Trophoblast cell (in vitro differentiated cells and primary cell): ENCODE measurements around the gene DISP3.

Experiments
- DNase-seq, 2 donors: peaks; one replicate each; pipeline ENCODE4 v3.0.0-alpha.2; 2016
- H2AFZ ChIP-seq: 2 replicates; pipeline ENCODE4 v1.6.1; 2013; ENCODE audit warnings: low read length, moderate library complexity, mild to moderate bottlenecking; ENCODE audit not compliant: insufficient read depth, poor library complexity
- H2AK5ac ChIP-seq: 2 replicates; pipeline ENCODE4 v1.6.1; 2013; ENCODE audit warnings: mild to moderate bottlenecking, low read length
- H2BK120ac ChIP-seq: 2 replicates; pipeline ENCODE4 v1.6.1; 2013; ENCODE audit warnings: low read length, mild to moderate bottlenecking, moderate library complexity; ENCODE audit not compliant: insufficient read depth, poor library complexity
- H2BK12ac ChIP-seq: 2 replicates; pipeline ENCODE4 v1.6.1; 2013; ENCODE audit warnings: mild to moderate bottlenecking, low read length, moderate library complexity
- H2BK5ac ChIP-seq: 2 replicates; pipeline ENCODE4 v1.6.1; 2013; ENCODE audit warnings: low read length, low read depth, moderate library complexity, mild to moderate bottlenecking; ENCODE audit not compliant: poor library complexity
- H3K14ac ChIP-seq: 2 replicates; pipeline ENCODE4 v1.6.1; 2013; ENCODE audit warnings: mild to moderate bottlenecking, low read length
- H3K18ac ChIP-seq: 2 replicates; pipeline ENCODE4 v1.6.1; 2013; ENCODE audit warnings: mild to moderate bottlenecking, low read length
- H3K23ac ChIP-seq: 2 replicates; pipeline ENCODE4 v1.6.1; 2013; ENCODE audit warnings: low read length
- H3K27ac ChIP-seq: 2 replicates; pipeline ENCODE4 v1.5.1; 2013; ENCODE audit warnings: low read depth, mild to moderate bottlenecking, inconsistent platforms, low read length, moderate library complexity
- H3K27me3 ChIP-seq: 2 replicates; pipeline ENCODE4 v1.6.1; 2013; ENCODE audit warnings: inconsistent platforms, mild to moderate bottlenecking, low read length, moderate library complexity; ENCODE audit not compliant: insufficient read depth
- H3K36me3 ChIP-seq, 2 experiments: 1 replicate in 1 of 2; 2 replicates in 1 of 2; pipeline ENCODE4 v1.6.1; 2013; ENCODE audit warnings: low read length in 2 of 2, mild to moderate bottlenecking in 2 of 2, moderate library complexity in 1 of 2; ENCODE audit not compliant: insufficient read depth in 2 of 2, control insufficient read depth in 1 of 2
- H3K4ac ChIP-seq: 2 replicates; pipeline ENCODE4 v1.6.1; 2013; ENCODE audit warnings: low read depth, mild to moderate bottlenecking, low read length, moderate library complexity
- H3K4me1 ChIP-seq, 2 experiments: 1 replicate in 1 of 2; 2 replicates in 1 of 2; pipeline ENCODE4 v1.6.1; 2013; ENCODE audit warnings: low read length in 2 of 2, mild to moderate bottlenecking in 2 of 2, moderate library complexity in 1 of 2; ENCODE audit not compliant: insufficient read depth in 2 of 2, control insufficient read depth in 1 of 2
- H3K4me2 ChIP-seq: 2 replicates; pipeline ENCODE4 v1.6.1; 2013; ENCODE audit warnings: inconsistent platforms, mild to moderate bottlenecking, low read length, moderate library complexity
- H3K4me3 ChIP-seq: 2 replicates; pipeline ENCODE4 v1.5.1; 2013; ENCODE audit warnings: mild to moderate bottlenecking, low read depth, low read length, inconsistent platforms
- H3K79me1 ChIP-seq: one replicate; pipeline ENCODE4 v1.6.1; 2013; ENCODE audit warnings: low read length
- H3K79me2 ChIP-seq: 2 replicates; pipeline ENCODE4 v1.6.1; 2013; ENCODE audit warnings: low read length, mild to moderate bottlenecking; ENCODE audit not compliant: control insufficient read depth, insufficient read depth, poor library complexity
- H3K9ac ChIP-seq: 2 replicates; pipeline ENCODE4 v1.6.1; 2013; ENCODE audit warnings: mild to moderate bottlenecking, low read length
- H3K9me3 ChIP-seq: 2 replicates; pipeline ENCODE4 v1.6.1; 2013; ENCODE audit warnings: low read depth, mild to moderate bottlenecking, control low read depth, inconsistent platforms, low read length; ENCODE audit not compliant: insufficient read depth
- H4K12ac ChIP-seq: 2 replicates; pipeline ENCODE4 v1.6.1; 2013; ENCODE audit warnings: low read depth, mild to moderate bottlenecking, low read length, moderate library complexity
- H4K8ac ChIP-seq: 2 replicates; pipeline ENCODE4 v1.6.1; 2013; ENCODE audit warnings: low read depth, mild to moderate bottlenecking, low read length, moderate library complexity
- H4K91ac ChIP-seq: one replicate; pipeline ENCODE4 v1.6.1; 2013; ENCODE audit warnings: low read depth, mild to moderate bottlenecking, low read length, moderate library complexity
- WGBS: extraction: QIAGEN DNeasy Blood & Tissue Kit; methylation state at CpG from one replicate; pipeline ENCODE4 v1.1.7; 2013; ENCODE audit warnings: missing lambda C conversion rate; ENCODE audit not compliant: insufficient read length, insufficient coverage; ENCODE audit errors: extremely low coverage; 5-methylcytosine and 5-hydroxymethylcytosine counted together

Gene DISP3

GRCh38 chr1:11472284-11472683 lies 6.7 kb upstream of the DISP3 start:
- no peak overlapping the region for H3K4me3 ChIP-seq

GRCh38 chr1:11472741-11473140 lies 6.2 kb upstream of the DISP3 start:
- Histone ChIP-seq H3K18ac (no peak overlapping the region), H3K9me3 (peaks cover 3% of the 10 kb centered on the region), H3K27me3 (no peaks in the 10 kb centered on the region), H4K8ac (no peak overlapping the region), H3K27ac (no peak overlapping the region), H3K36me3 (no peaks in the 10 kb centered on the region), H2BK120ac (no peak overlapping the region), H2BK5ac (no peak overlapping the region), H2AK5ac (no peak overlapping the region), H2AFZ (no peak overlapping the region), H3K9ac (no peak overlapping the region), H3K4me2 (no peak overlapping the region), H2BK12ac (no peak overlapping the region), H3K79me2 (no peaks in the 10 kb centered on the region), H4K91ac (no peak overlapping the region), H4K12ac (no peak overlapping the region), H3K23ac (no peak overlapping the region), H3K4ac (no peak overlapping the region), H3K4me3 (no peak overlapping the region), H3K79me1 (no peaks in the 10 kb centered on the region), H3K14ac (no peak overlapping the region), H3K4me1 (no peaks in the 10 kb centered on the region)
- no peak for DNase-seq
- no CpG with 5 or more reads among the region's 3 CpGs for WGBS

More at GRCh38 chr1:11472284-11472683, 6.7 kb upstream of the DISP3 start:
- H3K4me2 ChIP-seq: no peak overlapping the region
- H2BK12ac ChIP-seq: no peak overlapping the region
- H3K23ac ChIP-seq: no peak overlapping the region
- peaks cover 3% of the 10 kb centered on the region for H3K9me3 ChIP-seq
- no peak for DNase-seq
- no CpG with 5 or more reads among the region's 2 CpGs for WGBS
- H4K12ac ChIP-seq: no peak overlapping the region
- H2BK5ac ChIP-seq: no peak overlapping the region
- H3K4me1 ChIP-seq: no peaks in the 10 kb centered on the region
- no peak overlapping the region for H3K9ac ChIP-seq
- H2AK5ac ChIP-seq: no peak overlapping the region
- no peak overlapping the region for H3K4ac ChIP-seq
- no peak overlapping the region for H3K18ac ChIP-seq
- no peaks in the 10 kb centered on the region for H3K79me1 ChIP-seq
- no peak overlapping the region for H3K14ac ChIP-seq
- no peak overlapping the region for H3K27ac ChIP-seq
- H3K79me2 ChIP-seq: no peaks in the 10 kb centered on the region
- no peaks in the 10 kb centered on the region for H3K27me3 ChIP-seq
- H4K8ac ChIP-seq: no peak overlapping the region
- H2BK120ac ChIP-seq: no peak overlapping the region
- no peak overlapping the region for H4K91ac ChIP-seq
- H2AFZ ChIP-seq: no peak overlapping the region
- no peaks in the 10 kb centered on the region for H3K36me3 ChIP-seq

- H3K4me2 ChIP-seq: no peak overlapping the region
Measured at GRCh38 chr1:11473491-11474034, 5.4 kb upstream of the DISP3 start.

GRCh38 chr1:11474826-11475225 lies 4.1 kb upstream of the DISP3 start:
- Histone ChIP-seq H2BK120ac (no peak overlapping the region), H3K4me3 (no peak overlapping the region), H3K79me2 (peaks cover 2% of the 10 kb centered on the region), H3K79me1 (peaks cover 2% of the 10 kb centered on the region), H3K4me2 (no peak overlapping the region), H2BK12ac (no peak overlapping the region), H3K36me3 (no peaks in the 10 kb centered on the region), H3K27ac (no peak overlapping the region), H3K9ac (no peak overlapping the region), H3K9me3 (no peaks in the 10 kb centered on the region), H4K12ac (no peak overlapping the region), H2AK5ac (no peak overlapping the region), H3K14ac (no peak overlapping the region), H4K91ac (no peak overlapping the region), H3K27me3 (peaks cover 7% of the 10 kb centered on the region), H3K4me1 (peaks cover 4 to 7% of the 10 kb centered on the region in 2 experiments), H3K4ac (no peak overlapping the region), H4K8ac (no peak overlapping the region), H3K23ac (no peak overlapping the region), H3K18ac (no peak overlapping the region), H2AFZ (no peak overlapping the region), H2BK5ac (no peak overlapping the region)
- WGBS: no CpG with 5 or more reads among the region's 5 CpGs
- DNase-seq: no peak

More at GRCh38 chr1:11473491-11474034, 5.4 kb upstream of the DISP3 start:
- WGBS: no CpG with 5 or more reads among the region's 8 CpGs
- H4K12ac ChIP-seq: no peak overlapping the region
- H2BK120ac ChIP-seq: no peak overlapping the region
- H2AK5ac ChIP-seq: no peak overlapping the region
- no peak overlapping the region for H3K9ac ChIP-seq
- H2BK12ac ChIP-seq: no peak overlapping the region
- H3K27ac ChIP-seq: no peak overlapping the region
- no peaks in the 10 kb centered on the region for H3K27me3 ChIP-seq
- H3K4ac ChIP-seq: no peak overlapping the region
- H2BK5ac ChIP-seq: no peak overlapping the region
- peak in 1 of 2 donors; percentile 40 for DNase-seq
- H2AFZ ChIP-seq: no peak overlapping the region
- peaks cover 3% of the 10 kb centered on the region for H3K9me3 ChIP-seq
- H3K4me3 ChIP-seq: no peak overlapping the region
- H3K18ac ChIP-seq: no peak overlapping the region
- no peaks in the 10 kb centered on the region for H3K4me1 ChIP-seq
- no peaks in the 10 kb centered on the region for H3K79me2 ChIP-seq
- no peak overlapping the region for H3K23ac ChIP-seq
- H4K8ac ChIP-seq: no peak overlapping the region
- H3K36me3 ChIP-seq: no peaks in the 10 kb centered on the region
- no peak overlapping the region for H4K91ac ChIP-seq
- no peaks in the 10 kb centered on the region for H3K79me1 ChIP-seq
- H3K14ac ChIP-seq: no peak overlapping the region
